ENCODE measurements around the gene PCDHB5. TPM values are rescaled to one million over a fixed set of nuclear protein-coding genes. Genes with fewer than 3 reads are reported as not detected.

Gene PCDHB5
- total and polyA plus RNA-seq, 2 of the 13 experiments (the other 11 are each of a cell fraction or from before 2014, with no cell fraction given): 0.07 to 0.08 TPM

GRCh38 chr5:141094481-141095262, 40.3 kb upstream of the PCDHB5 start, which contains the start of gene PCDHB2 (continued):
- TF ChIP-seq ZNF577 (CRISPR knock-in tag; IDR thresholded peaks at IDR 0.05; ENCODE audit: borderline replicate concordance, low read depth) (no peak), REPIN1 (CRISPR knock-in tag; IDR thresholded peaks at IDR 0.05; ENCODE audit: borderline replicate concordance, low read depth) (peak; percentile 79; the same call in 1 of the 2 replicates), POGK (CRISPR knock-in tag; conservative IDR thresholded peaks at IDR 0.05) (0 out of 2 replicates have a peak, but pooled peaks have one; percentile 32), RARA (CRISPR knock-in tag; IDR thresholded peaks at IDR 0.05) (0 out of 2 replicates have a peak, but pooled peaks have one; percentile 8), ZNF20 (CRISPR knock-in tag; IDR thresholded peaks at IDR 0.05) (0 out of 2 replicates have a peak, but pooled peaks have one; percentile 34), SMC3 (IDR thresholded peaks at IDR 0.05; ENCODE audit: low read length) (peak; percentile 59; the same call in 1 of the 2 replicates), FOSL2 (CRISPR knock-in tag; IDR thresholded peaks at IDR 0.05) (0 out of 2 replicates have a peak, but pooled peaks have one; percentile 7), GATAD2A (CRISPR knock-in tag; IDR thresholded peaks at IDR 0.05) (peak; percentile 41; the same call in 1 of the 2 replicates), HMGA1 (CRISPR knock-in tag; conservative IDR thresholded peaks at IDR 0.05) (no peak), POLR2AphosphoS5 (IDR thresholded peaks at IDR 0.05; ENCODE audit: low read depth, low read length) (peak; percentile 60), TCF7 (IDR thresholded peaks at IDR 0.05; ENCODE audit: low read depth) (no peak), GPN1 (CRISPR knock-in tag; IDR thresholded peaks at IDR 0.05; ENCODE audit: borderline replicate concordance) (no peak), RXRA (CRISPR knock-in tag; IDR thresholded peaks at IDR 0.05) (no peak), ZSCAN21 (CRISPR knock-in tag; IDR thresholded peaks at IDR 0.05; ENCODE audit: borderline replicate concordance) (no peak; the same call in 1 of the 2 replicates), BCL6 (CRISPR knock-in tag; IDR thresholded peaks at IDR 0.05) (no peak), KLF6 (CRISPR knock-in tag; IDR thresholded peaks at IDR 0.05) (0 out of 2 replicates have a peak, but pooled peaks have one; percentile 28), ARID2 (CRISPR knock-in tag; IDR thresholded peaks at IDR 0.05; ENCODE audit: borderline replicate concordance) (no peak), SAP130 (CRISPR knock-in tag; IDR thresholded peaks at IDR 0.05; ENCODE audit: low read depth) (peak; percentile 49), FOXK2 (IDR thresholded peaks at IDR 0.05) (no peak)
- TF ChIP-seq, protein P1, sequence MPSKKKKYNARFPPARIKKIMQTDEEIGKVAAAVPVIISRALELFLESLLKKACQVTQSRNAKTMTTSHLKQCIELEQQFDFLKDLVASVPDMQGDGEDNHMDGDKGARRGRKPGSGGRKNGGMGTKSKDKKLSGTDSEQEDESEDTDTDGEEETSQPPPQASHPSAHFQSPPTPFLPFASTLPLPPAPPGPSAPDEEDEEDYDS (CRISPR knock-in tag; IDR thresholded peaks at IDR 0.05): peak; percentile 49; the same call in 1 of the 2 replicates
- TF ChIP-seq, protein P2, sequence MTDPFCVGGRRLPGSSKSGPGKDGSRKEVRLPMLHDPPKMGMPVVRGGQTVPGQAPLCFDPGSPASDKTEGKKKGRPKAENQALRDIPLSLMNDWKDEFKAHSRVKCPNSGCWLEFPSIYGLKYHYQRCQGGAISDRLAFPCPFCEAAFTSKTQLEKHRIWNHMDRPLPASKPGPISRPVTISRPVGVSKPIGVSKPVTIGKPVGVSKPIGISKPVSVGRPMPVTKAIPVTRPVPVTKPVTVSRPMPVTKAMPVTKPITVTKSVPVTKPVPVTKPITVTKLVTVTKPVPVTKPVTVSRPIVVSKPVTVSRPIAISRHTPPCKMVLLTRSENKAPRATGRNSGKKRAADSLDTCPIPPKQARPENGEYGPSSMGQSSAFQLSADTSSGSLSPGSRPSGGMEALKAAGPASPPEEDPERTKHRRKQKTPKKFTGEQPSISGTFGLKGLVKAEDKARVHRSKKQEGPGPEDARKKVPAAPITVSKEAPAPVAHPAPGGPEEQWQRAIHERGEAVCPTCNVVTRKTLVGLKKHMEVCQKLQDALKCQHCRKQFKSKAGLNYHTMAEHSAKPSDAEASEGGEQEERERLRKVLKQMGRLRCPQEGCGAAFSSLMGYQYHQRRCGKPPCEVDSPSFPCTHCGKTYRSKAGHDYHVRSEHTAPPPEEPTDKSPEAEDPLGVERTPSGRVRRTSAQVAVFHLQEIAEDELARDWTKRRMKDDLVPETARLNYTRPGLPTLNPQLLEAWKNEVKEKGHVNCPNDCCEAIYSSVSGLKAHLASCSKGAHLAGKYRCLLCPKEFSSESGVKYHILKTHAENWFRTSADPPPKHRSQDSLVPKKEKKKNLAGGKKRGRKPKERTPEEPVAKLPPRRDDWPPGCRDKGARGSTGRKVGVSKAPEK (CRISPR knock-in tag; IDR thresholded peaks at IDR 0.05; ENCODE audit: borderline replicate concordance): peak; percentile 51; the same call in 1 of the 2 replicates
- TF ChIP-seq, protein P3, sequence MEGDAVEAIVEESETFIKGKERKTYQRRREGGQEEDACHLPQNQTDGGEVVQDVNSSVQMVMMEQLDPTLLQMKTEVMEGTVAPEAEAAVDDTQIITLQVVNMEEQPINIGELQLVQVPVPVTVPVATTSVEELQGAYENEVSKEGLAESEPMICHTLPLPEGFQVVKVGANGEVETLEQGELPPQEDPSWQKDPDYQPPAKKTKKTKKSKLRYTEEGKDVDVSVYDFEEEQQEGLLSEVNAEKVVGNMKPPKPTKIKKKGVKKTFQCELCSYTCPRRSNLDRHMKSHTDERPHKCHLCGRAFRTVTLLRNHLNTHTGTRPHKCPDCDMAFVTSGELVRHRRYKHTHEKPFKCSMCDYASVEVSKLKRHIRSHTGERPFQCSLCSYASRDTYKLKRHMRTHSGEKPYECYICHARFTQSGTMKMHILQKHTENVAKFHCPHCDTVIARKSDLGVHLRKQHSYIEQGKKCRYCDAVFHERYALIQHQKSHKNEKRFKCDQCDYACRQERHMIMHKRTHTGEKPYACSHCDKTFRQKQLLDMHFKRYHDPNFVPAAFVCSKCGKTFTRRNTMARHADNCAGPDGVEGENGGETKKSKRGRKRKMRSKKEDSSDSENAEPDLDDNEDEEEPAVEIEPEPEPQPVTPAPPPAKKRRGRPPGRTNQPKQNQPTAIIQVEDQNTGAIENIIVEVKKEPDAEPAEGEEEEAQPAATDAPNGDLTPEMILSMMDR (CRISPR knock-in tag; IDR thresholded peaks at IDR 0.05): peak; percentile 87
